Urinary bladder (tissue), 4 donors: ENCODE measurements around the gene NTF3. TPM values are rescaled to one million over a fixed set of nuclear protein-coding genes. Genes with fewer than 3 reads are reported as not detected.

Source experiments
- DNase-seq: peaks from one replicate; pipeline ENCODE4 v3.0.0-alpha.2; 2015; ENCODE audit errors: extremely low spot score
- H3K27ac ChIP-seq: one replicate; pipeline ENCODE4 v1.5.1; 2013; ENCODE audit warnings: low read depth, mild to moderate bottlenecking, moderate library complexity
- H3K36me3 ChIP-seq: one replicate; pipeline ENCODE4 v1.6.1; 2013; ENCODE audit warnings: mild to moderate bottlenecking, moderate library complexity; ENCODE audit not compliant: insufficient read depth
- H3K4me1 ChIP-seq: one replicate; pipeline ENCODE4 v1.6.1; 2013; ENCODE audit warnings: mild to moderate bottlenecking, moderate library complexity; ENCODE audit not compliant: insufficient read depth
- H3K4me3 ChIP-seq: one replicate; pipeline ENCODE4 v1.5.1; 2013; ENCODE audit warnings: low read depth, low read length
- WGBS: extraction: QIAGEN DNeasy Blood & Tissue Kit; methylation state at CpG from one replicate; pipeline ENCODE4 v1.1.7; 2013; 5-methylcytosine and 5-hydroxymethylcytosine counted together
- polyA plus RNA-seq: library from polyadenylated mRNA; stranded (reverse); fragments of 200-250 nt; gene quantifications from one replicate; pipeline ENCODE4 v1.2.3, GENCODE V29; 2013
- total RNA-seq: library from RNA; depleted of rRNA; stranded (reverse); fragments of >200 nt; gene quantifications from one replicate; pipeline ENCODE4 v1.2.3, GENCODE V29; 2014
- donor health status: healthy with polysubstance abuse.
- donor health status: healthy.

NTF3 gene
- total and polyA plus RNA-seq, 2 donors: 11.3 TPM

- no peak for DNase-seq
- no peaks in the 10 kb centered on the region for H3K4me1 ChIP-seq
These were observed 77.6 kb downstream of the NTF3 start for GRCh38 chr12:5509557-5509956.

GRCh38 chr12:5510251-5510805, 78.4 kb downstream of the NTF3 start:
- no peak for DNase-seq
- H3K36me3 ChIP-seq: no peaks in the 10 kb centered on the region
- H3K4me3 ChIP-seq: no peak overlapping the region
- H3K27ac ChIP-seq: no peak overlapping the region
- no peaks in the 10 kb centered on the region for H3K4me1 ChIP-seq
- WGBS: 83% methylated on average over 9 of the region's 9 CpGs

More at GRCh38 chr12:5509557-5509956, 77.6 kb downstream of the NTF3 start:
- Histone ChIP-seq H3K27ac (no peak overlapping the region), H3K4me3 (no peak overlapping the region), H3K36me3 (no peaks in the 10 kb centered on the region)
- WGBS: 92% methylated on average over 7 of the region's 7 CpGs

- H3K27ac ChIP-seq: no peak overlapping the region
- H3K4me3 ChIP-seq: no peak overlapping the region
- no peak for DNase-seq
- H3K4me1 ChIP-seq: no peaks in the 10 kb centered on the region
- 72% methylated on average over 6 of the region's 6 CpGs for WGBS
- H3K36me3 ChIP-seq: no peaks in the 10 kb centered on the region
These were observed 79.3 kb downstream of the NTF3 start for GRCh38 chr12:5511256-5511643.

GRCh38 chr12:5511644-5512600, 80.0 kb downstream of the NTF3 start:
- DNase-seq: no peak
- Histone ChIP-seq H3K36me3 (no peaks in the 10 kb centered on the region), H3K4me1 (no peaks in the 10 kb centered on the region), H3K27ac (no peak overlapping the region), H3K4me3 (no peak overlapping the region)
- 38% methylated on average over 36 of the region's 36 CpGs for WGBS

- Histone ChIP-seq H3K4me3 (no peak overlapping the region), H3K4me1 (no peaks in the 10 kb centered on the region), H3K27ac (no peak overlapping the region), H3K36me3 (no peaks in the 10 kb centered on the region)
- WGBS: 73% methylated on average over 7 of the region's 7 CpGs
- DNase-seq: no peak
These were observed 80.7 kb downstream of the NTF3 start for GRCh38 chr12:5512601-5512970.

- no peak for DNase-seq
- H3K4me3 ChIP-seq: no peak overlapping the region
- no peak overlapping the region for H3K27ac ChIP-seq
- WGBS: 96% methylated on average over 4 of the region's 4 CpGs
- no peaks in the 10 kb centered on the region for H3K36me3 ChIP-seq
- no peaks in the 10 kb centered on the region for H3K4me1 ChIP-seq
These were observed 81.5 kb downstream of the NTF3 start for GRCh38 chr12:5513406-5513805.

GRCh38 chr12:5514016-5514415, 82.1 kb downstream of the NTF3 start:
- DNase-seq: no peak
- H3K4me1 ChIP-seq: no peaks in the 10 kb centered on the region
- 72% methylated on average over 6 of the region's 6 CpGs for WGBS
- H3K36me3 ChIP-seq: no peaks in the 10 kb centered on the region
- no peak overlapping the region for H3K27ac ChIP-seq
- H3K4me3 ChIP-seq: no peak overlapping the region

- DNase-seq: no peak
- Histone ChIP-seq H3K4me1 (no peaks in the 10 kb centered on the region), H3K36me3 (no peaks in the 10 kb centered on the region), H3K27ac (no peak overlapping the region), H3K4me3 (no peak overlapping the region)
- 92% methylated on average over 4 of the region's 4 CpGs for WGBS
These were observed 82.6 kb downstream of the NTF3 start for GRCh38 chr12:5514545-5514944.

- H3K27ac ChIP-seq: no peak overlapping the region
- H3K4me1 ChIP-seq: no peaks in the 10 kb centered on the region
- no peak overlapping the region for H3K4me3 ChIP-seq
- WGBS: 96% methylated on average over 1 of the region's 1 CpG
- DNase-seq: no peak
- H3K36me3 ChIP-seq: no peaks in the 10 kb centered on the region
These were observed 83.5 kb downstream of the NTF3 start for GRCh38 chr12:5515458-5515857.

GRCh38 chr12:5516371-5517241, 84.7 kb downstream of the NTF3 start:
- 87% methylated on average over 8 of the region's 8 CpGs for WGBS
- Histone ChIP-seq H3K27ac (no peak overlapping the region), H3K36me3 (no peaks in the 10 kb centered on the region), H3K4me1 (no peaks in the 10 kb centered on the region), H3K4me3 (no peak overlapping the region)
- no peak for DNase-seq

- 92% methylated on average over 8 of the region's 8 CpGs for WGBS
- no peak overlapping the region for H3K27ac ChIP-seq
- H3K4me3 ChIP-seq: no peak overlapping the region
- no peaks in the 10 kb centered on the region for H3K4me1 ChIP-seq
- no peak for DNase-seq
- H3K36me3 ChIP-seq: no peaks in the 10 kb centered on the region
These were observed 86.9 kb downstream of the NTF3 start for GRCh38 chr12:5518584-5519365.

GRCh38 chr12:5520037-5520436, 88.1 kb downstream of the NTF3 start:
- Histone ChIP-seq H3K36me3 (no peaks in the 10 kb centered on the region), H3K27ac (no peak overlapping the region), H3K4me1 (no peaks in the 10 kb centered on the region), H3K4me3 (no peak overlapping the region)
- no peak for DNase-seq
- WGBS: 93% methylated on average over 4 of the region's 4 CpGs

- no peaks in the 10 kb centered on the region for H3K36me3 ChIP-seq
- no peak overlapping the region for H3K27ac ChIP-seq
- WGBS: 95% methylated on average over 5 of the region's 5 CpGs
- H3K4me3 ChIP-seq: no peak overlapping the region
- no peaks in the 10 kb centered on the region for H3K4me1 ChIP-seq
- DNase-seq: no peak
These were observed 88.9 kb downstream of the NTF3 start for GRCh38 chr12:5520831-5521230.
